Measurements from ENCODE around the gene VRK2.
"Not testable (repeated sequence)": the region's sequence is repeated elsewhere in the genome, so short reads cannot be mapped to it uniquely, and the experiment has no call there.

Gene VRK2

DNA sequence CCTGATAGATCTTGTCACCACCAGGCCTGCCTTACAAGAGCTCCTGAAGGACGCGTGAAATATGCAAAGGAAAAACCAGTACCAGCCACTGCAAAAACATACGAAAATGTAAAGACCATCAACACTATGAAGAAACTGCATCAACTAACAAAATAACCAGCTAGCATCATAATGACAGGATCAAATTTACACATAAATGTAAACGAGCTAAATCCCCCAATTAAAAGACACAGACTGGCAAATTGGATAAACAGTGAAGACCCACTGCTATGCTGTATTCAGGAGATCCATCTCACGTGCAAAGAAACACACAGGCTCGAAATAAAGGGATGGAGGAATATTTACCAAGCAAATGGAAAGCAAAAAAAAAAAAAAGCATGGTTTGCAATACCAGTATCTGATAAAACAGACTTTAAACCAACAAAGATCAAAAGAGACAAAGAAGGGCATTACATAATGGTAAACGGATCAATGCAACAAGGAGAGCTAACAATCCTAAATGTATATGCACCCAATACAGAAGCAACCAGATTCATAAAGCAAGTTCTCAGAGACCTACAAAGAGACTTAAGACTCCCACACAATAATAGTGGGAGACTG lies 123.8 kb downstream of the VRK2 start:
- DNase-seq: not testable (repeated sequence)

- DNase-seq: not testable (repeated sequence)
Observed at GRCh38 chr2:58171831-58172230, 125.2 kb downstream of the VRK2 start.

GRCh38 chr2:58177187-58177586 lies 130.6 kb downstream of the VRK2 start:
- DNase-seq: not testable (repeated sequence)

- DNase-seq: not testable (repeated sequence)
Observed at GRCh38 chr2:58180175-58180574, 133.6 kb downstream of the VRK2 start.

DNA sequence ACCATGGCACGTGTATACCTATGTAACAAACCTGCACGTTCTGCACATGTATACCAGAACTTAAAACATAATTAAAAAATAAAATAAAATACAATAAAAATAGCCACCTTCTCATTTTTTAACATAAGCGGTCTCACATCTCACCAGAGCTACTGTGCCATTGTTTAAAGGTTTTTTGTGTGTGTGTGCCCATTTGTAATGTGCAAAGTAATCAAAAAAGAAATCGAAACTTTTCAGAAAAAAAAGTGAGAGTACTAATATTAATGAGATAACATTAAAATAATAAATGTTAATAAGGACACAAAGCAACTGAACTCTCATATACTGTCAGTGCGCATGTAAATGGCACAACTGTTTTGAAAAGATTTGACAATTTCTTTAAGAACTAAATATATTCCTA lies 134.0 kb downstream of the VRK2 start:
- DNase-seq: no peak

DNA sequence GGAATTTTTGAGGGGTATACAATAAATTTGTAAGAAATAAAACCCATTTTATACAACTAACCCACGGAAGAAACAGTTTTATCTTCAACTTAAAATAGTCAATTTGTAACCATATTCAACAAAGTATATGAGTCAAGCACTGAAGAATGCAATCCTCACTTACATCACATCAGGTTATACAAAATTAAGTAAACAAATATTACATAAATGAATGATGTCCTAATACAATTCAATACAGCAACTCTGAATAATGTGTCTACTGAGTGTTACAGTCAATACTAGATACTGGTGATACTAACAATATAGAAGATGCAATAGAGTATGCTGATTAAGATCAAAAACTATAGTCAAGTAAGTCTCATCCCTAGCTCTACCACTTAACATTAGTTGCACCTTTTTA lies 135.9 kb downstream of the VRK2 start:
- DNase-seq: no peak

DNA sequence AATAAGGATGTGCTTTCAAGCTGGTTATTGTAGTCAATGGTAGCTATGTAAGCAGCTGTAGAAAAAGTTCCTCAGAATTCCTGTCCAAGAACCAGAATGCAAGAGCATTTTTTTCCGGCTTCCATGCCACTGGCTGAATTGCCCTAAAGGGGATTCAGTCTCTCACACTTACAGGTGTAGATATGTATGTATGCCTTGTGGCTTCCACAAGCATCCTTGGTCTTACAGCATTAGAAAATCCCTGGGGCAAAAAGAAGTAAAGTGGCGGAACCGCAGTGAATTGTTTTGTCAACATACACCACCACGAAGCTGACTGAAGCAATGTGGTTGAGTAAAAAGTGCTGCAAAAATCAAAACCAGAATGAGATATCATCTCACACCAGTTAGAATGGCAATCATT lies 139.9 kb downstream of the VRK2 start:
- no peak for DNase-seq

DNA sequence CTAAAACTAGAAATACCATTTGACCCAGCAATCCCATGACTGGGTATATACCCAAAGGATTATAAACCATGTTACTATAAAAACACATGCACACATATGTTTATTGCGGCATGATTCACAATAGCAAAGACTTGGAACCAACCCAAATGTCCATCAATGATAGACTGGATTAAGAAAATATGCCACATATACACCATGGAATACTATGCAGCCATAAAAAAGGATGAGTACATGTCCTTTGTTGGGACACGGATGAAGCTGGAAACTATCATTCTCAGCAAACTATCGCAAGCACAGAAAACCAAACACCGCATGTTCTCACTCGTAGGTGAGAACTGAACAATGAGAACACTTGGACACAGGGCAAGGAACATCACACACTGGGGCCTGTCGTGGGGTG lies 140.4 kb downstream of the VRK2 start:
- DNase-seq: not testable (repeated sequence)

GRCh38 chr2:58194458-58194857 lies 147.9 kb downstream of the VRK2 start:
- no peak for DNase-seq

GRCh38 chr2:58195662-58196061 lies 149.1 kb downstream of the VRK2 start:
- no peak for DNase-seq

GRCh38 chr2:58197894-58198293 lies 151.3 kb downstream of the VRK2 start:
- no peak for DNase-seq

DNA sequence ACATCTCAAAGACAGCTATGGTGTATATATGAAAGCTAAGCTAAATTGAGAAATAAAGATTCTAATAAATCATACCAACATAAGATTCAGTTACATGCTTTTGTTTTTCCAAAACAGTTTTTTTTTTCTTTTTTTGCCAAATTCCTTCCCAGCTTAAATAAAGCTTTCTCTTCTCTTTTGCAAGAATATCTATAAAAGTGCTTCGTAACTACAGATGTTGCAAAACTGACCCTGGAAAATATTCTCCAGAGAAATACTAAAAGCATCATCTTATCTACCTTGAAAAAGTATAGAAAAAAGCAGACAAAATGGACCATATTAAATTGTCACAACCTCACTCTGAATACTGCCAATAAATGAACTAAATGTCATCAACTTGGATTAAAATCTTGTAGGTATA lies 155.8 kb downstream of the VRK2 start:
- no peak for DNase-seq

GRCh38 chr2:58203018-58203417 lies 156.4 kb downstream of the VRK2 start:
- DNase-seq: no peak

DNA sequence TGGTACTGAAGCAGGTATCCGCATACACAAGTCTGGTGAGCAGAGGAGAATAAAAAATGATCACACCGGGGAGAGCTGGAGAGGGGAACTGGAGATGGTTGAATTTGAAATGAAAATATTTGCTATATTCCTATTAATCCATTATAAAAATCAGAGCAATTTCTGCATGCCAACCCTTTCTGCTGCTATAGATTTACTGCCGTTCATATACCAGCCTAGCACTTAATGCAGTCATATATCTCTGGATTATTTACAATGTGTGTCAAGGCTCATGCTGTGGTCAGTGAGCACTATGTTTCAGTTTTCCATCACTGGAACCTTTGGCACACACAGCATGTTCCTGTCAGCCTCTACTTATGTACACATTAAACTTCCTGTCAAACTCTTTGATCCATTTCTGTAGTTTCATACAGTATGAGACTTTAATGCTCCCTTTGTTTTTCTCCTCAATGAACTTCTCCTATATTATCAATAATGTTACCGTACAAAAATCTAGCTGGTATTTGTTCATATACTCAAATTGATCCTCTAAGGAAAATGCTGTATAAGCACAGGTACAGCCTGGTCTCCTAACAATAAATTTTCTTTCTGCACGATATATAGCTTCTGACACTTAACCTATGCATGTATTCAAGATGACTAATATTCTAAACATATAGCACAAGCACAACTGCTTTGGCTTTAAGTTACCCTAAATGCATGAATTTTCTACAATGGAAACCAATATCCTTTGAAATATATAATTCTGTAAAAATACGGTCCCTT lies 157.8 kb downstream of the VRK2 start:
- DNase-seq: no peak

GRCh38 chr2:58206785-58207184 lies 160.2 kb downstream of the VRK2 start:
- DNase-seq: no peak

- no peak for DNase-seq
Observed at GRCh38 chr2:58207189-58207588, 160.6 kb downstream of the VRK2 start.
